GM19023 (cell line): ENCODE measurements around the gene SLC30A3.

Experiments used
- ATAC-seq: cut with Tn5 transposase; IDR thresholded peaks from one replicate; pipeline ENCODE4 v1.9.1; 2021; ENCODE audit warnings: mild to moderate bottlenecking, moderate library complexity; ENCODE audit not compliant: unreplicated experiment

Gene SLC30A3

GRCh38 chr2:27208486-27209050 lies 54.3 kb downstream of the SLC30A3 start:
- ATAC-seq: no peak

GRCh38 chr2:27206346-27206745 lies 56.5 kb downstream of the SLC30A3 start:
- no peak for ATAC-seq

- ATAC-seq: no peak
These were observed 57.6 kb downstream of the SLC30A3 start for GRCh38 chr2:27205206-27205605.

GRCh38 chr2:27204566-27204965 lies 58.3 kb downstream of the SLC30A3 start:
- no peak for ATAC-seq

- ATAC-seq: no peak
These were observed 59.1 kb downstream of the SLC30A3 start for GRCh38 chr2:27203741-27204140.
